ENCODE measurements around the gene C1orf210. TPM values are rescaled to one million over a fixed set of nuclear protein-coding genes. Genes with fewer than 3 reads are reported as not detected.

The C1orf210 gene
- total RNA-seq, 4 donors from 2014 or later: 4.3 to 20.9 (median 16.0) TPM

- TF ChIP-seq CTCF (IDR thresholded peaks at IDR 0.05) (no peak), EP300 (IDR thresholded peaks at IDR 0.05) (no peak), POLR2A (IDR thresholded peaks at IDR 0.05) (no peak), POLR2AphosphoS5 (IDR thresholded peaks at IDR 0.05) (no peak)
- H3K27ac ChIP-seq: no peak overlapping the region
- WGBS: 81% methylated on average over 12 of the region's 12 CpGs
- H3K4me1 ChIP-seq: peaks cover 6% of the 10 kb centered on the region
- no peaks in the 10 kb centered on the region for H3K36me3 ChIP-seq
- peak; percentile 27 to 58 for DNase-seq (ENCODE audit: low spot score in 2 of 2)
- peaks cover 3% of the 10 kb centered on the region for H3K27me3 ChIP-seq
- H3K9me3 ChIP-seq: no peaks in the 10 kb centered on the region
- H3K4me3 ChIP-seq: no peak overlapping the region
Measured at GRCh38 chr1:43275826-43276620, 9.4 kb downstream of the C1orf210 start.

GRCh38 chr1:43274804-43275180 is 10.6 kb downstream of the C1orf210 start:
- H3K9me3 ChIP-seq: no peaks in the 10 kb centered on the region
- DNase-seq (ENCODE audit: low spot score in 2 of 2): peak; percentile 36 to 69
- WGBS: 81% methylated on average over 8 of the region's 8 CpGs
- H3K4me3 ChIP-seq: no peak overlapping the region
- TF ChIP-seq POLR2AphosphoS5 (IDR thresholded peaks at IDR 0.05) (no peak), CTCF (IDR thresholded peaks at IDR 0.05) (no peak), POLR2A (IDR thresholded peaks at IDR 0.05) (no peak), EP300 (IDR thresholded peaks at IDR 0.05) (no peak)
- no peaks in the 10 kb centered on the region for H3K36me3 ChIP-seq
- no peak overlapping the region for H3K27ac ChIP-seq
- H3K27me3 ChIP-seq: peaks cover 6% of the 10 kb centered on the region
- peaks cover 17% of the 10 kb centered on the region for H3K4me1 ChIP-seq

- H3K27ac ChIP-seq: no peak overlapping the region
Measured at GRCh38 chr1:43274125-43274803, 11.1 kb downstream of the C1orf210 start.

GRCh38 chr1:43273708-43274107 is 11.7 kb downstream of the C1orf210 start:
- Histone ChIP-seq H3K4me3 (no peak overlapping the region), H3K36me3 (no peaks in the 10 kb centered on the region), H3K9me3 (no peaks in the 10 kb centered on the region), H3K4me1 (peaks cover 17% of the 10 kb centered on the region), H3K27me3 (peaks cover 6% of the 10 kb centered on the region), H3K27ac (no peak overlapping the region)
- WGBS: 94% methylated on average over 7 of the region's 7 CpGs
- TF ChIP-seq POLR2A (IDR thresholded peaks at IDR 0.05) (no peak), EP300 (IDR thresholded peaks at IDR 0.05) (no peak), POLR2AphosphoS5 (IDR thresholded peaks at IDR 0.05) (no peak), CTCF (IDR thresholded peaks at IDR 0.05) (no peak)
- DNase-seq (ENCODE audit: low spot score in 2 of 2): no peak

More at GRCh38 chr1:43274125-43274803, 11.1 kb downstream of the C1orf210 start:
- DNase-seq (ENCODE audit: low spot score in 2 of 2): peak; percentile 53 to 57
- H3K9me3 ChIP-seq: no peaks in the 10 kb centered on the region
- peaks cover 17% of the 10 kb centered on the region for H3K4me1 ChIP-seq
- WGBS: 25% methylated on average over 6 of the region's 11 CpGs
- H3K4me3 ChIP-seq: no peak overlapping the region
- TF ChIP-seq POLR2A (IDR thresholded peaks at IDR 0.05): no peak
- TF ChIP-seq POLR2AphosphoS5 (IDR thresholded peaks at IDR 0.05): no peak
- TF ChIP-seq EP300 (IDR thresholded peaks at IDR 0.05): no peak
- TF ChIP-seq CTCF (IDR thresholded peaks at IDR 0.05): no peak
- H3K27me3 ChIP-seq: peaks cover 6% of the 10 kb centered on the region
- no peaks in the 10 kb centered on the region for H3K36me3 ChIP-seq

All from suprapubic skin (tissue), 4 donors.